GM15510 (cell line): Measurements from ENCODE around the gene TRANK1.

Experiments
- POLR2A ChIP-seq: IDR thresholded peaks from 3 replicates; pipeline ENCODE4 v1.6.1; 2011; ENCODE audit warnings: borderline replicate concordance; ENCODE audit not compliant: insufficient read length; ENCODE audit errors: extremely low read depth

TRANK1 gene

GRCh38 chr3:36846406-36846805 lies 98.4 kb downstream of the TRANK1 start:
- no peak for TF ChIP-seq POLR2A

GRCh38 chr3:36843065-36844051 lies 101.5 kb downstream of the TRANK1 start:
- no peak for TF ChIP-seq POLR2A

GRCh38 chr3:36842275-36842674 lies 102.6 kb downstream of the TRANK1 start:
- no peak for TF ChIP-seq POLR2A

- TF ChIP-seq POLR2A, result no peak
Observed at GRCh38 chr3:36840453-36840921, 104.4 kb downstream of the TRANK1 start.

GRCh38 chr3:36837089-36837488 lies 107.8 kb downstream of the TRANK1 start:
- TF ChIP-seq POLR2A, result no peak

- no peak for TF ChIP-seq POLR2A
Observed at GRCh38 chr3:36833160-36833814, 111.6 kb downstream of the TRANK1 start.

GRCh38 chr3:36832406-36832805 lies 112.4 kb downstream of the TRANK1 start:
- no peak for TF ChIP-seq POLR2A

- TF ChIP-seq POLR2A, result no peak
Observed at GRCh38 chr3:36827133-36827532, 117.7 kb downstream of the TRANK1 start.

- no peak for TF ChIP-seq POLR2A
Observed at GRCh38 chr3:36826240-36826639, 118.6 kb downstream of the TRANK1 start.

- no peak for TF ChIP-seq POLR2A
Observed at GRCh38 chr3:36824443-36824842, 120.4 kb downstream of the TRANK1 start.

GRCh38 chr3:36823806-36824205 lies 121.0 kb downstream of the TRANK1 start:
- no peak for TF ChIP-seq POLR2A

- TF ChIP-seq POLR2A, result no peak
Observed at GRCh38 chr3:36820083-36820482, 124.8 kb downstream of the TRANK1 start.

GRCh38 chr3:36817806-36818533 lies 126.9 kb downstream of the TRANK1 start:
- TF ChIP-seq POLR2A, result no peak

GRCh38 chr3:36815375-36815774 lies 129.5 kb downstream of the TRANK1 start:
- TF ChIP-seq POLR2A, result no peak

GRCh38 chr3:36814776-36815175 lies 130.1 kb downstream of the TRANK1 start:
- no peak for TF ChIP-seq POLR2A
